NCI-H2227 (cell line): ENCODE measurements around the gene EPHB1.
A peak's percentile ranks its signal among the peaks of the same experiment; 100 is the strongest.
"Not testable (repeated sequence)": the region's sequence is repeated elsewhere in the genome, so short reads cannot be mapped to it uniquely, and the experiment has no call there.

Experiments
- DNase-seq: peaks from one replicate; lab custom pipeline; 2025; ENCODE audit not compliant: unreplicated experiment; lab: John Stamatoyannopoulos, UW

The EPHB1 gene

GRCh38 chr3:135034291-135034768 lies 239.3 kb downstream of the EPHB1 start:
- peak; percentile 16 for DNase-seq

- no peak for DNase-seq
These were observed 239.9 kb downstream of the EPHB1 start for GRCh38 chr3:135034891-135035440.

- no peak for DNase-seq
These were observed 243.1 kb downstream of the EPHB1 start for GRCh38 chr3:135038186-135038585.

- not testable (repeated sequence) for DNase-seq
These were observed 244.5 kb downstream of the EPHB1 start for GRCh38 chr3:135039536-135039935.

- peak; percentile 31 for DNase-seq
These were observed 245.5 kb downstream of the EPHB1 start for GRCh38 chr3:135040321-135041240.

GRCh38 chr3:135041601-135042000 lies 246.5 kb downstream of the EPHB1 start:
- DNase-seq: no peak

GRCh38 chr3:135047061-135047460 lies 252.0 kb downstream of the EPHB1 start:
- DNase-seq: no peak

- no peak for DNase-seq
These were observed 255.5 kb downstream of the EPHB1 start for GRCh38 chr3:135050536-135050935.

GRCh38 chr3:135051409-135051973 lies 256.4 kb downstream of the EPHB1 start:
- no peak for DNase-seq

GRCh38 chr3:135055449-135055848 lies 260.4 kb downstream of the EPHB1 start:
- no peak for DNase-seq

GRCh38 chr3:135056084-135056730 lies 261.1 kb downstream of the EPHB1 start:
- DNase-seq: peak; percentile 2

- no peak for DNase-seq
These were observed 261.8 kb downstream of the EPHB1 start for GRCh38 chr3:135056733-135057310.

- DNase-seq: no peak
These were observed 262.9 kb downstream of the EPHB1 start for GRCh38 chr3:135057996-135058395.

GRCh38 chr3:135059580-135059979 lies 264.5 kb downstream of the EPHB1 start:
- no peak for DNase-seq

- DNase-seq: not testable (repeated sequence)
These were observed 272.0 kb downstream of the EPHB1 start for GRCh38 chr3:135066844-135067727.

- no peak for DNase-seq
These were observed 273.0 kb downstream of the EPHB1 start for GRCh38 chr3:135068011-135068410.

GRCh38 chr3:135069406-135069805 lies 274.3 kb downstream of the EPHB1 start:
- no peak for DNase-seq

- no peak for DNase-seq
These were observed 276.4 kb downstream of the EPHB1 start for GRCh38 chr3:135071483-135071882.

- DNase-seq: no peak
These were observed 277.4 kb downstream of the EPHB1 start for GRCh38 chr3:135072431-135072830.

- no peak for DNase-seq
These were observed 280.1 kb downstream of the EPHB1 start for GRCh38 chr3:135075157-135075556.
